Panc1 (cell line): Measurements from ENCODE around the gene CES4A. TPM values are rescaled to one million over a fixed set of nuclear protein-coding genes. Genes with fewer than 3 reads are reported as not detected.
A peak's percentile ranks its signal among the peaks of the same experiment; 100 is the strongest.

Experiments
- ATAC-seq: fragments of 200-7000 bp; cut with Tn5 transposase; 2 replicates; pipeline ENCODE4 v1.9.1; 2020; ENCODE audit warnings: mild to moderate bottlenecking, moderate library complexity
- BruUV-seq: library from RNA; stranded (reverse); fragments of 400-500 nt; replicated peaks from 2 replicates; lab custom pipeline; 2021; lab: Mats Ljungman, UMichigan
- CTCF ChIA-PET: fragments of 300-600 bp; sonication (Branson Sonifier 250); formaldehyde crosslinking; loops from one replicate; lab custom pipeline; 2022; ENCODE audit warnings: antibody characterized with exemption; lab: Charles Lee
- POLR2A ChIA-PET: fragments of 300-600 bp; sonication (Branson Sonifier 250); formaldehyde crosslinking; loops from one replicate; lab custom pipeline; 2022; ENCODE audit warnings: antibody characterized with exemption; lab: Charles Lee
- DNase-seq: peaks from one replicate; pipeline ENCODE4 v3.0.0-alpha.2; 2010; ENCODE audit warnings: low read depth, low spot score
- H3K27ac ChIP-seq: 2 replicates; pipeline ENCODE4 v1.5.1; 2011; ENCODE audit warnings: mild to moderate bottlenecking, low read length, inconsistent platforms
- H3K27me3 ChIP-seq: fragments of 200-500 bp; sonication (Bioruptor generic); 2 replicates; pipeline ENCODE4 v1.6.0; 2014; ENCODE audit warnings: low read length, inconsistent platforms; ENCODE audit not compliant: control insufficient read depth, insufficient read depth
- H3K36me3 ChIP-seq: fragments of 200-500 bp; sonication (Bioruptor generic); 2 replicates; pipeline ENCODE4 v1.5.1; 2014; ENCODE audit warnings: inconsistent platforms, mild to moderate bottlenecking, low read length, moderate library complexity; ENCODE audit not compliant: control insufficient read depth, insufficient read depth
- H3K4me1 ChIP-seq: 2 replicates; pipeline ENCODE4 v1.5.1; 2011; ENCODE audit warnings: inconsistent platforms, mild to moderate bottlenecking, low read length, moderate library complexity; ENCODE audit not compliant: control insufficient read depth, insufficient read depth
- H3K4me3 ChIP-seq, 2 experiments: 2 replicates each; pipeline ENCODE4 v1.5.1; 2011 to 2012; ENCODE audit warnings: low read depth in 2 of 2, low read length in 2 of 2, mild to moderate bottlenecking in 2 of 2, inconsistent platforms in 1 of 2, moderate library complexity in 1 of 2
- H3K9me3 ChIP-seq: fragments of 200-500 bp; sonication (Bioruptor generic); 2 replicates; pipeline ENCODE4 v1.5.1; 2014; ENCODE audit warnings: low read depth, mild to moderate bottlenecking, inconsistent platforms, low read length, moderate library complexity; ENCODE audit not compliant: control insufficient read depth, insufficient read depth
- POLR2AphosphoS5 ChIP-seq: IDR thresholded peaks from 2 replicates; pipeline ENCODE4 v1.6.1; 2012; ENCODE audit warnings: mild to moderate bottlenecking, low read depth, low read length, moderate library complexity
- SIN3A ChIP-seq: IDR thresholded peaks from 2 replicates; pipeline ENCODE4 v1.6.1; 2012; ENCODE audit warnings: low read depth, mild to moderate bottlenecking, low read length, moderate library complexity, borderline replicate concordance; ENCODE audit not compliant: insufficient read depth
- TCF7L2 ChIP-seq: IDR thresholded peaks from 2 replicates; pipeline ENCODE4 v1.6.1; 2011; ENCODE audit warnings: mild to moderate bottlenecking, low read depth, low read length, inconsistent platforms
- in situ Hi-C: cut with HindIII; loops from 2 replicates; pipeline ENCODE4 v1.10.0; 2016; ENCODE audit warnings: low sequenced_read_pairs, low pct_unique_long_range_greater_than_20kb
- intact Hi-C: fragments of 100-400 bp; cut with micrococcal nuclease; formaldehyde crosslinking; loops from one replicate; pipeline ENCODE4 v1.10.0; 2022; ENCODE audit not compliant: unreplicated experiment
- total RNA-seq: library from RNA; stranded (reverse); gene quantifications from one replicate; pipeline ENCODE4 v1.2.1, GENCODE V29; 2021; ENCODE audit not compliant: unreplicated experiment
- TF ChIP-seq, protein P1 (sequence below): fragments of 450-650 bp; IDR thresholded peaks from 2 replicates; pipeline ENCODE4 v1.5.1; 2017; ENCODE audit warnings: mild to moderate bottlenecking
- TF ChIP-seq, protein P2 (sequence below), 2 experiments: IDR thresholded peaks; 2 replicates each; pipeline ENCODE4 v1.6.1; 2011 to 2012; ENCODE audit warnings: low read depth in 2 of 2, control low read depth in 1 of 2, low read length in 1 of 2, mild to moderate bottlenecking in 1 of 2, moderate library complexity in 1 of 2; ENCODE audit not compliant: insufficient read depth in 1 of 2

CES4A gene
- total RNA-seq, 1 experiment from 2014 or later, result 6.1 TPM

DNA sequence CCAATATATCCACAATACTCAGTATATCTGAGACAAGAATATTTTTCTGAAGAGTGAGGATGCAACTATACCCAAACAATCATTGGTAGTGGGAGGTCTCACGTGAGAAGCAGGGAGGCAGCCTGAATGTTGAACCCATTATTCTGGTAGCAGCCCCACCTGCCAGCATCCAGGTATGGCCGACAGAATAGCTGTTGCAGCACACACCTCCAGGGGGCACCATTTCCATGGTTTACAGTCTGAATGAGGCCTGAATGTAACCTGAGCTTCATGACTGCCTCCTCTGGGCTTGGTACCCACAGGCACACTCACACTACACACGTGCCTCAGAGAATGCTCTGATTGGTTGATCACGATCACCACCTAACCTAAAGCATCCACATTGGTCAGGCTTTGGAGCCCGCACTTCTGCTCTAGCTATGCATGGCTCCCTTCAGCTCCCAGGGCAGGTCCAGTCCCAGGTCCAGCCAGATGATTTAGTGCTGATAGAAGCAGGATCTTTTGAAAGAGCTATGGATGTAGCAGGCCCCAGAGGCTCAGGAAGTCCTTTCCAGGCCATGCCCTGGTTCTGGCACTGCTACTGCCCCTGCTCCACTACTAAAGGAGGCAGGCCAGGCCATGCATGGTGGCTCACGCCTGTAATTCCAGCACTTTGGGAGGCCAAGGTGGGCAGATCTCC lies 29.6 kb downstream of the CES4A start:
- intact Hi-C loops (loop anchor here (5.0 to 10.0 kb wide), 2 partner anchors 89 to 137 kb away; partner anchors contain the start of genes B3GNT9, FBXL8, PHAF1 and TRADD), in situ Hi-C loops (no loop called here)
- ChIA-PET POLR2A (no interaction called here), CTCF (interaction anchor here (0.5 to 1.0 kb wide), 8 partner anchors 11 to 175 kb away, joined by 3 to 10 read pairs (median 3); no protein-coding TSS in a partner anchor)
- Histone ChIP-seq H3K27me3 (no peaks in the 10 kb centered on the region), H3K36me3 (no peaks in the 10 kb centered on the region), H3K9me3 (no peaks in the 10 kb centered on the region), H3K4me1 (peaks cover 3% of the 10 kb centered on the region; the same call in 1 of the 2 replicates), H3K27ac (no peak overlapping the region), H3K4me3 (no peak overlapping the region)
- ATAC-seq, result peak; percentile 81
- no peak for TF ChIP-seq SIN3A
- TF ChIP-seq TCF7L2, result no peak
- no peak for TF ChIP-seq POLR2AphosphoS5
- TF ChIP-seq, protein P1, sequence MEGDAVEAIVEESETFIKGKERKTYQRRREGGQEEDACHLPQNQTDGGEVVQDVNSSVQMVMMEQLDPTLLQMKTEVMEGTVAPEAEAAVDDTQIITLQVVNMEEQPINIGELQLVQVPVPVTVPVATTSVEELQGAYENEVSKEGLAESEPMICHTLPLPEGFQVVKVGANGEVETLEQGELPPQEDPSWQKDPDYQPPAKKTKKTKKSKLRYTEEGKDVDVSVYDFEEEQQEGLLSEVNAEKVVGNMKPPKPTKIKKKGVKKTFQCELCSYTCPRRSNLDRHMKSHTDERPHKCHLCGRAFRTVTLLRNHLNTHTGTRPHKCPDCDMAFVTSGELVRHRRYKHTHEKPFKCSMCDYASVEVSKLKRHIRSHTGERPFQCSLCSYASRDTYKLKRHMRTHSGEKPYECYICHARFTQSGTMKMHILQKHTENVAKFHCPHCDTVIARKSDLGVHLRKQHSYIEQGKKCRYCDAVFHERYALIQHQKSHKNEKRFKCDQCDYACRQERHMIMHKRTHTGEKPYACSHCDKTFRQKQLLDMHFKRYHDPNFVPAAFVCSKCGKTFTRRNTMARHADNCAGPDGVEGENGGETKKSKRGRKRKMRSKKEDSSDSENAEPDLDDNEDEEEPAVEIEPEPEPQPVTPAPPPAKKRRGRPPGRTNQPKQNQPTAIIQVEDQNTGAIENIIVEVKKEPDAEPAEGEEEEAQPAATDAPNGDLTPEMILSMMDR, result peak; percentile 83
- TF ChIP-seq, protein P2, sequence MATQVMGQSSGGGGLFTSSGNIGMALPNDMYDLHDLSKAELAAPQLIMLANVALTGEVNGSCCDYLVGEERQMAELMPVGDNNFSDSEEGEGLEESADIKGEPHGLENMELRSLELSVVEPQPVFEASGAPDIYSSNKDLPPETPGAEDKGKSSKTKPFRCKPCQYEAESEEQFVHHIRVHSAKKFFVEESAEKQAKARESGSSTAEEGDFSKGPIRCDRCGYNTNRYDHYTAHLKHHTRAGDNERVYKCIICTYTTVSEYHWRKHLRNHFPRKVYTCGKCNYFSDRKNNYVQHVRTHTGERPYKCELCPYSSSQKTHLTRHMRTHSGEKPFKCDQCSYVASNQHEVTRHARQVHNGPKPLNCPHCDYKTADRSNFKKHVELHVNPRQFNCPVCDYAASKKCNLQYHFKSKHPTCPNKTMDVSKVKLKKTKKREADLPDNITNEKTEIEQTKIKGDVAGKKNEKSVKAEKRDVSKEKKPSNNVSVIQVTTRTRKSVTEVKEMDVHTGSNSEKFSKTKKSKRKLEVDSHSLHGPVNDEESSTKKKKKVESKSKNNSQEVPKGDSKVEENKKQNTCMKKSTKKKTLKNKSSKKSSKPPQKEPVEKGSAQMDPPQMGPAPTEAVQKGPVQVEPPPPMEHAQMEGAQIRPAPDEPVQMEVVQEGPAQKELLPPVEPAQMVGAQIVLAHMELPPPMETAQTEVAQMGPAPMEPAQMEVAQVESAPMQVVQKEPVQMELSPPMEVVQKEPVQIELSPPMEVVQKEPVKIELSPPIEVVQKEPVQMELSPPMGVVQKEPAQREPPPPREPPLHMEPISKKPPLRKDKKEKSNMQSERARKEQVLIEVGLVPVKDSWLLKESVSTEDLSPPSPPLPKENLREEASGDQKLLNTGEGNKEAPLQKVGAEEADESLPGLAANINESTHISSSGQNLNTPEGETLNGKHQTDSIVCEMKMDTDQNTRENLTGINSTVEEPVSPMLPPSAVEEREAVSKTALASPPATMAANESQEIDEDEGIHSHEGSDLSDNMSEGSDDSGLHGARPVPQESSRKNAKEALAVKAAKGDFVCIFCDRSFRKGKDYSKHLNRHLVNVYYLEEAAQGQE (IDR thresholded peaks at IDR 0.05; ENCODE audit: insufficient read depth in 1 of 2, low read depth in 2 of 2, low read length in 1 of 2), result peak in 1 of 2 experiments; percentile 30; a peak in 1 of 4 replicates
- no TSS peak for BruUV-seq
- DNase-seq, result peak; percentile 80

DNA sequence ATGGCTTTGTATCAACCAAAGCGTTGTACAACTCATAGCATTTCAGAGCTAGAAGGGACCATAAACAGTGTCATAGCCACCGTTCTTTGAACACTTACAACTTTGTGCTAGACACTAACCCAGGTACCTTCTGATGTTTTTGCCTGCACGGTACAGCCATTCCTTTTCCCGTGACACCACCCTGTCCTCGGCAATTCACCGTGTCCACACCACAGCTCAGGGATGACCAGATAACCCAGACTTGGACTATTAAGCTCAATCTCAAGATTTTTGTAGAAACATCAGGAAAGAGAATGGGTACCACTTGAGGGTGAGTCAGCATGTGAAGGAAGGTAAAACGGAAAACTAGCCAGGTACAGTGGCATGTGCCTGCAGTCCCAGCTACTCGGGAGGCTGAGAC lies 30.8 kb downstream of the CES4A start:
- no TSS peak for BruUV-seq

More for the DNA sequence above, 30.8 kb downstream of the CES4A start:
- no peak for ATAC-seq
- no peak overlapping the region for H3K4me3 ChIP-seq
- TF ChIP-seq SIN3A (no peak), TCF7L2 (no peak), POLR2AphosphoS5 (no peak)
- TF ChIP-seq, protein P1, result no peak
- TF ChIP-seq, protein P2 (IDR thresholded peaks at IDR 0.05; ENCODE audit: insufficient read depth in 1 of 2, low read depth in 2 of 2, low read length in 1 of 2), result no peak
- no peaks in the 10 kb centered on the region for H3K9me3 ChIP-seq
- no peak for DNase-seq
- no peak overlapping the region for H3K27ac ChIP-seq
- in situ Hi-C loops, result no loop called here
- peaks cover 3% of the 10 kb centered on the region; the same call in 1 of the 2 replicates for H3K4me1 ChIP-seq
- ChIA-PET POLR2A (no interaction called here), CTCF (no interaction called here)
- H3K27me3 ChIP-seq, result no peaks in the 10 kb centered on the region
- intact Hi-C loops, result loop anchor here (5.0 to 10.0 kb wide), 2 partner anchors 88 to 136 kb away; partner anchors contain the start of genes B3GNT9, FBXL8, PHAF1 and TRADD
- no peaks in the 10 kb centered on the region for H3K36me3 ChIP-seq
